Measurements from ENCODE around the gene PTPRN2. TPM values are rescaled to one million over a fixed set of nuclear protein-coding genes. Genes with fewer than 3 reads are reported as not detected.

Gene PTPRN2
- total RNA-seq, 2 donors from 2014 or later, result 26.1 to 55.5 TPM

- Histone ChIP-seq H3K9me3 (no peaks in the 10 kb centered on the region), H3K4me3 (no peak overlapping the region), H3K27ac (no peak overlapping the region), H3K4me1 (replicated peaks) (no peaks in the 10 kb centered on the region), H3K36me3 (no peaks in the 10 kb centered on the region), H3K27me3 (replicated peaks; ENCODE audit: insufficient read depth) (no peaks in the 10 kb centered on the region)
- WGBS, result 92% methylated on average over 19 of the region's 19 CpGs
- intact Hi-C loops (cut with DNase I), result no loop called here
- DNase-seq (ENCODE audit: low spot score), result no peak
- no peak for TF ChIP-seq POLR2A (IDR thresholded peaks at IDR 0.05)
- TF ChIP-seq CTCF (IDR thresholded peaks at IDR 0.05), result no peak
- no peak for TF ChIP-seq POLR2AphosphoS5 (IDR thresholded peaks at IDR 0.05)
Measured at GRCh38 chr7:158424531-158424930, 163.1 kb downstream of the PTPRN2 start.

GRCh38 chr7:158424011-158424410 lies 163.6 kb downstream of the PTPRN2 start:
- Histone ChIP-seq H3K9me3 (no peaks in the 10 kb centered on the region), H3K27me3 (replicated peaks; ENCODE audit: insufficient read depth) (no peaks in the 10 kb centered on the region), H3K27ac (no peak overlapping the region), H3K36me3 (no peaks in the 10 kb centered on the region), H3K4me1 (replicated peaks) (no peaks in the 10 kb centered on the region), H3K4me3 (no peak overlapping the region)
- no peak for DNase-seq (ENCODE audit: low spot score)
- intact Hi-C loops (cut with DNase I), result no loop called here
- WGBS, result 91% methylated on average over 23 of the region's 23 CpGs
- TF ChIP-seq POLR2A (IDR thresholded peaks at IDR 0.05) (no peak), POLR2AphosphoS5 (IDR thresholded peaks at IDR 0.05) (no peak), CTCF (IDR thresholded peaks at IDR 0.05) (no peak)

- Histone ChIP-seq H3K27ac (no peak overlapping the region), H3K4me3 (no peak overlapping the region), H3K4me1 (replicated peaks) (no peaks in the 10 kb centered on the region), H3K9me3 (no peaks in the 10 kb centered on the region), H3K36me3 (no peaks in the 10 kb centered on the region), H3K27me3 (replicated peaks; ENCODE audit: insufficient read depth) (no peaks in the 10 kb centered on the region)
- WGBS, result 88% methylated on average over 15 of the region's 15 CpGs
- TF ChIP-seq CTCF (IDR thresholded peaks at IDR 0.05) (no peak), POLR2A (IDR thresholded peaks at IDR 0.05) (no peak), POLR2AphosphoS5 (IDR thresholded peaks at IDR 0.05) (no peak)
- intact Hi-C loops (cut with DNase I), result no loop called here
- no peak for DNase-seq (ENCODE audit: low spot score)
Measured at GRCh38 chr7:158422887-158423560, 164.6 kb downstream of the PTPRN2 start.

GRCh38 chr7:158422196-158422886 lies 165.3 kb downstream of the PTPRN2 start:
- H3K36me3 ChIP-seq, result no peaks in the 10 kb centered on the region
- intact Hi-C loops (cut with DNase I), result no loop called here
- DNase-seq (ENCODE audit: low spot score), result no peak

More at GRCh38 chr7:158422196-158422886, 165.3 kb downstream of the PTPRN2 start:
- H3K27ac ChIP-seq, result no peak overlapping the region
- WGBS, result 92% methylated on average over 17 of the region's 17 CpGs
- H3K4me3 ChIP-seq, result no peak overlapping the region
- H3K9me3 ChIP-seq, result no peaks in the 10 kb centered on the region
- H3K27me3 ChIP-seq (replicated peaks; ENCODE audit: insufficient read depth), result no peaks in the 10 kb centered on the region
- no peaks in the 10 kb centered on the region for H3K4me1 ChIP-seq (replicated peaks)
- TF ChIP-seq CTCF (IDR thresholded peaks at IDR 0.05) (no peak), POLR2A (IDR thresholded peaks at IDR 0.05) (no peak), POLR2AphosphoS5 (IDR thresholded peaks at IDR 0.05) (no peak)
